GM21825 (cell line): Measurements from ENCODE around the gene DUOXA2.
"Not testable (repeated sequence)": the region's sequence is repeated elsewhere in the genome, so short reads cannot be mapped to it uniquely, and the experiment has no call there.

Source experiments
- ATAC-seq: cut with Tn5 transposase; IDR thresholded peaks from one replicate; pipeline ENCODE4 v1.9.1; 2021; ENCODE audit warnings: mild to moderate bottlenecking, moderate library complexity; ENCODE audit not compliant: unreplicated experiment

Gene DUOXA2

GRCh38 chr15:45134682-45135604 is 20.8 kb downstream of the DUOXA2 start:
- ATAC-seq, result no peak

DNA sequence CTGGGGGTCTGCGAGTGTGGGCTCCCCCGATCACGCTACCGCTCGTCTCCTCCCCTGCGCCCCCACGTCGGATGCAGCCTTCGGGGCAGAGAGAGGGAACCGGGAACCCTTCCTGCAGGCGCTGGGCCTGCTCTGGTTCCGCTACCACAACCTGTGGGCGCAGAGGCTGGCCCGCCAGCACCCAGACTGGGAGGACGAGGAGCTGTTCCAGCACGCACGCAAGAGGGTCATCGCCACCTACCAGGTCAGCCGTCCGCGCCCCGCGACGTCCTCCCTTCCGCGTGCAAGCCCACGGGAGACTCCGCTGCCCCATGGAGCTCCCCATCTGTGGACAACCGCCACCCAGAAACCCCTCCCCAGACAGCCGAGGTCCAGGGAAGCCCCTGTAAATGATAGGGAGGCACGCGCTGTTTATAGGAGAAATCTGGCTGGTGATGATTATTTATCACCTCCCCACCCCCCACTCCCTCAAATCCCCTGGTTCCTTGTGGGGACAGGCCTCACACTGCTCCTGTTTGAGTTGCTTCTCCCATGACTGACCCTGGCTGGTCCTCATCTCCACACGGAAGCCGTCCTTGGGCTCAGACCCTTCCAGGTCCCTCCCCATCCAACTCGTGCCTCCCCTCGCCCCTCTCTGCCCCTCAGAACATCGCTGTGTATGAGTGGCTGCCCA is 21.7 kb downstream of the DUOXA2 start:
- ATAC-seq, result not testable (repeated sequence)

DNA sequence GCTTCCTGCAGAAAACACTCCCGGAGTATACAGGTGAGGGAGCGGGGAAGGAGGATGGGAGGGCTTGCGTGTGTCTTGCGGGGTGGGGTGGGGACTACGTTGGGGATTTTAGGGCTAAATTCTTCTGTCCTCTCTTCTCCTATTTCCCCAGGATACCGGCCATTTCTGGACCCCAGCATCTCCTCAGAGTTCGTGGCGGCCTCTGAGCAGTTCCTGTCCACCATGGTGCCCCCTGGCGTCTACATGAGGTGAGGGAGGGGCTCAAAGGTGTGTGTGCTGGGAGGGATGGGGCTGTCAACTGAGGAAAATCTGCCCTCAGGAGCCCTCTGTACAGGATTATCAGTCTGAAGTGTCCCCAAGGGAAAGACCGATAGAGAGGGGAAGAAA is 22.2 kb downstream of the DUOXA2 start:
- no peak for ATAC-seq

GRCh38 chr15:45137703-45138102 is 23.6 kb downstream of the DUOXA2 start:
- ATAC-seq, result no peak

DNA sequence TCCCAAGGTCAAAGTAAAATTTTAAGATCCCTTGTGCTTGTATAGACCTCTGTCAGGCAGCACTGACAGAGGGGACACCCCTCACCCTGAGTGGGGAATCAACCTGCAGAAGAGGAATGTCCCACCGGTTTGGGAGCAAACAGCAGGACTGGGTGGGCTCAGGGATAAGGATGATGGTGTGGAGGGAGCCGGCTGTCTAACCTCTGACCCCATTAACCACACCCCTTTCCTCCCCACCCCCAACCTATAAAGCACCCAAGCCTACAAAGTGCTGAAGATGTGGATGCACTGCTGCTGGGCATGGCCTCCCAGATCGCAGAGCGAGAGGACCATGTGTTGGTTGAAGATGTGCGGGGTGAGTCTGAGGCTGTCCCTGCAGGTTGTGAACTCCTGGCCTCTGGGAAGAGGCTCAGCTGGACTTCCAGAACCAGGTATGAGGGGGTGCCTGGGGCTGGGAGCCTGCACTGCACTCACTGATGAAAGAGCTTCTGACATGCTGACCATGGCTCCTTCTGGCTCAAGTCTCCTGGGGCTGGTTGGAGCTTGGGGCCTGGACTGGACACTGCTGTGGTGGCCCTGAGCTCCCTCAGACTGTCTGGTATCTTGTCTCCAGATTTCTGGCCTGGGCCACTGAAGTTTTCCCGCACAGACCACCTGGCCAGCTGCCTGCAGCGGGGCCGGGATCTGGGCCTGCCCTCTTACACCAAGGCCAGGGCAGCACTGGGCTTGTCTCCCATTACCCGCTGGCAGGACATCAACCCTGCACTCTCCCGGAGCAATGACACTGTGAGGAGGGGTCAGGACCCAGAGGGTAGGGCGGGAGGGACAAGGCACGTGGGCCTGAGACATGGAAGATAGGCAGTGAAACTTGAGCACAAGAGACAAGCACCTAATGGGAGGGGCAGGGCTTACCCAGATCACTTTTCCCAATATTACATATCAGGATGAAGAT is 25.0 kb downstream of the DUOXA2 start:
- ATAC-seq, result no peak

- no peak for ATAC-seq
Observed at GRCh38 chr15:45139770-45140169, 25.6 kb downstream of the DUOXA2 start.

DNA sequence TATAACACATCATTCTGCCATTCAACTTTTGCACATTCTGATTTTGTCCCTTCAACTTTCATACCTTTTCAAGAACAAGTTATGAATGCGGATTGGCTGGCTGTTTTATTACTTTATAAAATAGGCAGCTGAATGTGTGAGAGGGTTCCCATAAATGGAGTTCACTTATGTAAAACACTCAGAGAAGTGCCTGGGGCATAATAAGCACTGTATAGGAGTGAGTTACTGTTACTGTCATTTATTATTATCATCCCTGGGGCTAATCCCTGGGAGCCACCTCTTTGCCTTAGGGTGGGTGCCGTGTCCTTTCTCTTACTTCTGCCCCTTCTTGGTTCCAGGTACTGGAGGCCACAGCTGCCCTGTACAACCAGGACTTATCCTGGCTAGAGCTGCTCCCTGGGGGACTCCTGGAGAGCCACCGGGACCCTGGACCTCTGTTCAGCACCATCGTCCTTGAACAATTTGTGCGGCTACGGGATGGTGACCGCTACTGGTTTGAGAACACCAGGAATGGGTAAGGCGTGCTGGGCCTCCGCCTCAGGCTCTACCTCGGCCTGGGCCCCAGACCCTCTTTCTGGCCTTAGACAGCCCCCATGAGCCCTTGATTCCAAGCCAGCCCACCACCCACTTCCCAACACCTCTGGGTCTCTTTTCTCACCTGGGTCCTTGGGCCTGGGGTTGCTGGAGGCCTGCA is 26.6 kb downstream of the DUOXA2 start:
- no peak for ATAC-seq

- no peak for ATAC-seq
Observed at GRCh38 chr15:45141386-45141785, 27.3 kb downstream of the DUOXA2 start.

GRCh38 chr15:45143056-45143455 is 28.9 kb downstream of the DUOXA2 start:
- ATAC-seq, result no peak

DNA sequence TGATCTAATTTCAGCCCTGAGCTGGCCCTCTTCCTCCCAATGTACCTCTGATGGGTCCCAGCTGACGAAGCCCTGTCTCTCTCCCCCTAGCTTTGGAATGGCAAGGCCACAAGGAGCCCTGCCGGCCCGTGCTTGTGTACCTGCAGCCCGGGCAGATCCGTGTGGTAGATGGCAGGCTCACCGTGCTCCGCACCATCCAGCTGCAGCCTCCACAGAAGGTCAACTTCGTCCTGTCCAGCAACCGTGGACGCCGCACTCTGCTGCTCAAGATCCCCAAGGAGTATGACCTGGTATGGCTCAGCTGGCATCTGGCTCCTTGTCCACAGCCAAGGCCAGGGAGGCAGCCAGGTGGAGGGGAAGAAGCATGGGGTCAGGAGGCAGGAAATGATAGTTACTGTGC is 29.8 kb downstream of the DUOXA2 start:
- no peak for ATAC-seq

GRCh38 chr15:45144775-45145174 is 30.6 kb downstream of the DUOXA2 start:
- no peak for ATAC-seq

GRCh38 chr15:45146405-45146804 is 32.3 kb downstream of the DUOXA2 start:
- no peak for ATAC-seq

DNA sequence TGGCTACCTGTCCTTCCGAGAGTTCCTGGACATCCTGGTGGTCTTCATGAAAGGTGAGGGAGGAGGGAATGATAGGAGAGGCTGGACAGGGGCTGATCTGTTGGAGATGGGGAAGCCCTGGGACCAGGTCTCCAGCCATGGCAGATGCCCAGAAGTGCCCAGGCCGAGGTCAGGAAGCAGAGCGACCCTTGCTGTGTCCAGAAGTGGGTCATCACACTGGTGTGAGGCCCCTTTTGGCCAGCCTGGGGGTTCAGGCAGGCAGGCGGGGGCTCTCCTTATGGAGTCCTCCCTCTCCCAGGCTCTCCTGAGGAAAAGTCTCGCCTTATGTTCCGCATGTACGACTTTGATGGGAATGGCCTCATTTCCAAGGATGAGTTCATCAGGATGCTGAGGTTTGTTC is 33.5 kb downstream of the DUOXA2 start:
- ATAC-seq, result no peak

- no peak for ATAC-seq
Observed at GRCh38 chr15:45148076-45149059, 34.2 kb downstream of the DUOXA2 start.

DNA sequence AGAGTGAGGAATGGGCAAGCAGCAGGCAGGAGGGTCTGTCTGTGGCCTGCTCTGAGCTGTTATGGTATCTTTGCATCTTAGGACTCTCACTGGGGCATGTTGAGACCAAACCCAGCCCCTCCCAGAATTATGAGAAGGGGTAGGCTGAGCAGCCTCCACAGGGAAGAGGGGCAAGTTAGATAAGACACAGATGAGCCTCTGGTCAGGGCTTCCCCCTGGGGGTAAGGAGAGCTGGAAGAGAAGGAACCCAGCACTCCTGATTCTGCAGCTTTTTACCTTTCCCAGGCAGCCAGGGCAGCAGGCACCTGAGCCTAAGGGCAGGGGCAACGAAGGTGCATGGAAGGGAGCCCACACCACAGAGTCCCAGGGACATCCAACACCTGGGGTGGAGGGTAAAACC is 34.9 kb downstream of the DUOXA2 start:
- no peak for ATAC-seq

DNA sequence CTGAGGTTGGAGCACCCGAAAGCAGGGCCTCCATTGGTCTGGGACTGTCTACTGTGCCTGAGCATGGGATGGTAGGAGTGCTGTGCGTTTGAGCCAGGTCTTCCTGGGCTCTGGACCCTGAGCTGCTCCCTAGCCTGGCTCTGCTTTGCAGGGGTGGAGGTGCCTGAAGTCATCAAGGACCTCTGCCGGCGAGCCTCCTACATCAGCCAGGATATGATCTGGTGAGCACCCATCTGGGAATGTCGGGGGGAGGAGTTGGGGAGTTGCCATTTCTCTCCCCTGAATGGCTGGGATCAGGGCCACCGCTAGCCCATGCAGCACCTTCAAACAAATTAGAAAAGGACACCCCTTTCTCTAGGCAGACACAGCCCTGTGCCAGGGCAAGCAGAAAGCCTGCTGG is 36.4 kb downstream of the DUOXA2 start:
- no peak for ATAC-seq

DNA sequence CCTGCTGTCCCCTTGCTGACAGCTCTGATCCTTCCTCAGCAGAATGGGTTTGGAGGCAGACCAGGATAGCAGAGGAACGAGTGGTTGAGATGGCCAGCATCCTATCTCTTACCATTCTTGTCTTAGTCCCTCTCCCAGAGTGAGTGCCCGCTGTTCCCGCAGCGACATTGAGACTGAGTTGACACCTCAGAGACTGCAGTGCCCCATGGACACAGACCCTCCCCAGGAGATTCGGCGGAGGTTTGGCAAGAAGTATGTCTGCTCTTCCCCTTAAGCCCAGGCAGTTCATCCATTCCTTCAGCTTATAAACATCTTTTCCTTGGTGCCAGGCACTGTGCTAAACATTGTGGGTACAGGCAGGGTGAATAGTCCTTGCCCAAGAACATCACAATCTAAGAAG is 36.9 kb downstream of the DUOXA2 start:
- no peak for ATAC-seq

DNA sequence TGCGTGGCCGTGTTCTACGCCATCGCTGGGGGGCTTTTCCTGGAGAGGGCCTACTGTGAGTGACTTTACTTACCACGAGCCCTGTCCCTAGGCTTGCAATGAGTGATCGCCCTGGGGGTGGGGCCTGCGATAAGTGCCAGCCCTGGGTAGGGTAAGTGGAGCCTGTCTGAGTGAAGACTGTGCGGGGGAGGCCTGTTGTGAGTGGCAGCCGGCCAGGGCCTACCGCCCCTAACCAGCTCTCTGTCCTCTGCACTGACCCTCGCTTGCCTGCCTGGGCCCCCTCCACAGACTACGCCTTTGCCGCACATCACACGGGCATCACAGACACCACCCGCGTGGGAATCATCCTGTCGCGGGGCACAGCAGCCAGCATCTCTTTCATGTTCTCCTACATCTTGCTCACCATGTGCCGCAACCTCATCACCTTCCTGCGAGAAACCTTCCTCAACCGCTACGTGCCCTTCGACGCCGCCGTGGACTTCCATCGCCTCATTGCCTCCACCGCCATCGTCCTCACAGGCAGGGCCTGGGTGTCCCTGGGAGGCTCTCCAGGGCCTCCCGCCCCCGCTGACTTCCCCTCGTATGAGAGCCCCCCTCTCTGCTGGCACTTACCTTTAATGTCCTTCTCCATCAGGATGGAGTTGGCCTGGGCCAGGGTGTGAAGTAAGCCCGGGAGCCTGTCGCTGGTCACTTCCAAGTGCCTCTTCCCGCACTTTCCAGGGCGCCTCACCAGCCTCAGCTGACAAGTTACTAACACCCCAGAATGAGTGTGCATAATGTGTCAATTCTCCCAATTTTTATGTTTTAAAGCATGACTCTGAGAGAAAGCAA is 38.1 kb downstream of the DUOXA2 start:
- no peak for ATAC-seq

GRCh38 chr15:45155739-45156138 is 41.6 kb downstream of the DUOXA2 start:
- no peak for ATAC-seq
